Kidney epithelial cell (primary cell): Measurements from ENCODE around the gene MT1HL1. TPM values are rescaled to one million over a fixed set of nuclear protein-coding genes. Genes with fewer than 3 reads are reported as not detected.

Experiments
- DNase-seq: peaks from one replicate; pipeline ENCODE4 v3.0.0-alpha.2; 2010; ENCODE audit warnings: low read depth
- H3K27me3 ChIP-seq: 2 replicates; pipeline ENCODE4 v1.6.0; 2011; ENCODE audit warnings: low read length; ENCODE audit not compliant: control insufficient read depth, insufficient read depth
- H3K36me3 ChIP-seq: 2 replicates; pipeline ENCODE4 v1.5.1; 2011; ENCODE audit warnings: low read length; ENCODE audit not compliant: control insufficient read depth, insufficient read depth
- H3K4me3 ChIP-seq: 2 replicates; pipeline ENCODE4 v1.5.1; 2011; ENCODE audit warnings: low read depth, mild to moderate bottlenecking, control low read depth, low read length
- CTCF ChIP-seq: IDR thresholded peaks from 2 replicates; pipeline ENCODE4 v1.5.1; 2011; ENCODE audit warnings: mild to moderate bottlenecking, moderate library complexity, low read length, control low read depth, inconsistent platforms; ENCODE audit not compliant: insufficient read depth, poor library complexity, severe bottlenecking
- total RNA-seq: library from RNA; depleted of rRNA; stranded (reverse); fragments of >200 nt; gene quantifications from 2 replicates; pipeline ENCODE4 v1.2.3, GENCODE V29; 2015

MT1HL1 gene
- total RNA-seq, 1 donor from 2014 or later = not detected

GRCh38 chr1:237007147-237007881, 3.1 kb upstream of the MT1HL1 start:
- Histone ChIP-seq H3K36me3 (no peaks in the 10 kb centered on the region), H3K27me3 (no peaks in the 10 kb centered on the region), H3K4me3 (no peak overlapping the region)
- no peak for TF ChIP-seq CTCF
- no peak for DNase-seq

GRCh38 chr1:237005674-237006073, 1.4 kb upstream of the MT1HL1 start:
- Histone ChIP-seq H3K36me3 (no peaks in the 10 kb centered on the region), H3K27me3 (no peaks in the 10 kb centered on the region), H3K4me3 (no peak overlapping the region)
- TF ChIP-seq CTCF = no peak
- DNase-seq = no peak

GRCh38 chr1:237003516-237003915, 725 bp downstream of the MT1HL1 start:
- Histone ChIP-seq H3K27me3 (no peaks in the 10 kb centered on the region), H3K36me3 (no peaks in the 10 kb centered on the region), H3K4me3 (no peak overlapping the region)
- no peak for TF ChIP-seq CTCF
- DNase-seq = no peak

DNA sequence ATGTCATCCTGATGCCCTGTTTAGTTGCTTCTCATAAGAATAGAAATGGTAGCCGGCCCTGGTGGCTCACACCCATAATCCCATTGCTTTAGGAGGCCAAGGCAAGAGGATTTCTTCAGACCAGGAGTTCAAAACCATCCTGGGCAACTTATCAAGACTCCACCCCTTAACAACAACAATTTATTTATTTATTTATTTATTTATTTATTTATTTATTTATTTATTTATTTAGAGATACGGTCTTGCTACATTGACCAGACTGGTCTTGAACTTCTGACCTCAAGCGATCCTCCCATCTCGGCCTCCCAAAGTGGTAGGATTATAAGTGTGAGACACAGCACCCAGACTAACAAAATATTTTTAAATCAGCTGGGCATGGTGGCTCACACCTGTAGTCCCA, 4.0 kb downstream of the MT1HL1 start:
- no peak for TF ChIP-seq CTCF
- Histone ChIP-seq H3K27me3 (no peaks in the 10 kb centered on the region), H3K4me3 (no peak overlapping the region), H3K36me3 (no peaks in the 10 kb centered on the region)
- DNase-seq = no peak

DNA sequence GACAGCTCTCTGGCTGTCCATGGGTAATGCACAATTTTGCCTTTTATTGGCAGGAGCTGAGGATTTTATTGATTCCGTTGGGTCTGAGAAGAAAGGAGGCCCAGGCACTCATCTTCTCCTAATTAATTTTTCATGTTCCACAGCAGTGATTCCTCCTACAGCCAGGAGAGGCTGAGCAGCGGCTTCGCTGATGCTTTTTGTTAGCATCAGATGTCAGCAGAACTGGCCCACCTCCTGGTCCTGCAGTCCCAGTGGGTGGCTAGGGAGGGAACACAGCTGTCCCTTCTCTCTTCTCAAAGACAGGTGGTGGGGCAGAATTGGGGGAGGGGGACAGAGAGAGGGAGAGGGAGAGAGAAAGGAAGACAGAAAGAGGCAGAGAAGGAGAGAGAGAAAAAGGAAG, 5.7 kb downstream of the MT1HL1 start:
- Histone ChIP-seq H3K4me3 (no peak overlapping the region), H3K36me3 (no peaks in the 10 kb centered on the region), H3K27me3 (no peaks in the 10 kb centered on the region)
- DNase-seq = no peak
- TF ChIP-seq CTCF = no peak

GRCh38 chr1:236997882-236998281, 6.4 kb downstream of the MT1HL1 start:
- no peak for TF ChIP-seq CTCF
- H3K4me3 ChIP-seq = no peak overlapping the region
- no peak for DNase-seq

More at GRCh38 chr1:236997882-236998281, 6.4 kb downstream of the MT1HL1 start:
- H3K27me3 ChIP-seq = no peaks in the 10 kb centered on the region
- no peaks in the 10 kb centered on the region for H3K36me3 ChIP-seq
